GM21447 (cell line): ENCODE data around the gene ITGA2.
"Not testable (repeated sequence)": the region's sequence is repeated elsewhere in the genome, so short reads cannot be mapped to it uniquely, and the experiment has no call there.

Source experiments
- ATAC-seq: cut with Tn5 transposase; IDR thresholded peaks from one replicate; pipeline ENCODE4 v1.9.1; 2021; ENCODE audit not compliant: unreplicated experiment

ITGA2 gene

GRCh38 chr5:52989025-52989780 lies at the start of gene ITGA2:
TSS of gene ITGA2 (plus strand) at chr5:52989352. CDS start at chr5:52989469, 117 bp downstream.
- ATAC-seq = peak; percentile 59

GRCh38 chr5:52943285-52943684 lies 45.9 kb upstream of the ITGA2 start:
- no peak for ATAC-seq

- no peak for ATAC-seq
Observed at GRCh38 chr5:52943808-52944207, 45.3 kb upstream of the ITGA2 start.

- ATAC-seq = no peak
Observed at GRCh38 chr5:52945040-52945439, 44.1 kb upstream of the ITGA2 start.

GRCh38 chr5:52947208-52947607 lies 41.9 kb upstream of the ITGA2 start:
- ATAC-seq = no peak

GRCh38 chr5:52947851-52948250 lies 41.3 kb upstream of the ITGA2 start:
- no peak for ATAC-seq

- ATAC-seq = peak; percentile 99
Observed at GRCh38 chr5:52948418-52949076, 40.6 kb upstream of the ITGA2 start.

- ATAC-seq = no peak
Observed at GRCh38 chr5:52950686-52951085, 38.5 kb upstream of the ITGA2 start.

- no peak for ATAC-seq
Observed at GRCh38 chr5:52952483-52952882, 36.7 kb upstream of the ITGA2 start.

GRCh38 chr5:52956014-52956413 lies 33.1 kb upstream of the ITGA2 start:
- ATAC-seq = no peak

- ATAC-seq = peak; percentile 70
Observed at GRCh38 chr5:52956915-52957747, 32.0 kb upstream of the ITGA2 start.

- no peak for ATAC-seq
Observed at GRCh38 chr5:52961274-52961681, 27.9 kb upstream of the ITGA2 start.

GRCh38 chr5:52963636-52964035 lies 25.5 kb upstream of the ITGA2 start:
- ATAC-seq = no peak

- no peak for ATAC-seq
Observed at GRCh38 chr5:52964138-52964537, 25.0 kb upstream of the ITGA2 start.

GRCh38 chr5:52976157-52976556 lies 13.0 kb upstream of the ITGA2 start:
- ATAC-seq = not testable (repeated sequence)

GRCh38 chr5:52977264-52977897 lies 11.8 kb upstream of the ITGA2 start:
- no peak for ATAC-seq

- ATAC-seq = no peak
Observed at GRCh38 chr5:52981507-52981906, 7.6 kb upstream of the ITGA2 start.

- ATAC-seq = no peak
Observed at GRCh38 chr5:52983731-52984636, 5.2 kb upstream of the ITGA2 start.

GRCh38 chr5:52985306-52985705 lies 3.8 kb upstream of the ITGA2 start:
- ATAC-seq = no peak

- no peak for ATAC-seq
Observed at GRCh38 chr5:52987711-52988331, 1.3 kb upstream of the ITGA2 start.
